Smooth muscle cell (in vitro differentiated cells): ENCODE measurements around the gene C3orf52. TPM values are rescaled to one million over a fixed set of nuclear protein-coding genes. Genes with fewer than 3 reads are reported as not detected.

Experiments used
- DNase-seq: peaks from one replicate; lab custom pipeline; 2025; ENCODE audit not compliant: unreplicated experiment; lab: John Stamatoyannopoulos, UW
- H2AFZ ChIP-seq: fragments of 200-600 bp; sonication (generic); 2 replicates; pipeline ENCODE4 v1.6.0; 2016; ENCODE audit warnings: antibody characterized with exemption, low read depth, mild to moderate bottlenecking
- H3F3A ChIP-seq: fragments of 200-600 bp; sonication (generic); 2 replicates; pipeline ENCODE4 v1.6.0; 2017; ENCODE audit warnings: antibody characterized with exemption, low read depth
- H3K27ac ChIP-seq: fragments of 200-600 bp; sonication (generic); 2 replicates; pipeline ENCODE4 v1.5.1; 2016; ENCODE audit warnings: low read depth, mild to moderate bottlenecking
- H3K27me3 ChIP-seq: fragments of 200-600 bp; sonication (generic); 2 replicates; pipeline ENCODE4 v1.6.1; 2016; ENCODE audit warnings: low read depth, mild to moderate bottlenecking
- H3K36me3 ChIP-seq: fragments of 200-600 bp; sonication (generic); 2 replicates; pipeline ENCODE4 v1.5.1; 2016; ENCODE audit warnings: low read depth
- H3K4me1 ChIP-seq: fragments of 200-600 bp; sonication (generic); 2 replicates; pipeline ENCODE4 v1.5.1; 2016; ENCODE audit warnings: low read depth
- H3K4me2 ChIP-seq: fragments of 200-600 bp; sonication (generic); 2 replicates; pipeline ENCODE4 v1.6.0; 2016; ENCODE audit warnings: mild to moderate bottlenecking
- H3K4me3 ChIP-seq: fragments of 200-600 bp; sonication (generic); 2 replicates; pipeline ENCODE4 v1.5.1; 2016; ENCODE audit warnings: mild to moderate bottlenecking
- H3K79me2 ChIP-seq: fragments of 200-600 bp; sonication (generic); 2 replicates; pipeline ENCODE4 v1.6.0; 2016; ENCODE audit warnings: low read depth, mild to moderate bottlenecking
- H3K9ac ChIP-seq: fragments of 200-600 bp; sonication (generic); 2 replicates; pipeline ENCODE4 v1.6.0; 2016; ENCODE audit warnings: low read depth
- H3K9me3 ChIP-seq: fragments of 200-600 bp; sonication (generic); replicated peaks from 2 replicates; pipeline ENCODE4 v1.5.1; 2016; ENCODE audit warnings: low read depth
- H4K20me1 ChIP-seq: fragments of 200-600 bp; sonication (generic); 2 replicates; pipeline ENCODE4 v1.6.0; 2016; ENCODE audit warnings: low read depth
- WGBS: methylation state at CpG from one replicate; pipeline ENCODE4 v1.1.7; 2016; ENCODE audit warnings: low lambda C conversion rate; 5-methylcytosine and 5-hydroxymethylcytosine counted together
- polyA plus RNA-seq: library from polyadenylated mRNA; unstranded; fragments of >200 nt; fragmentation: Nextera tagmentation; extraction: Ambion mirVana; gene quantifications from 2 replicates; pipeline ENCODE4 v1.2.1, GENCODE V29; 2016
- total RNA-seq: library from RNA; depleted of rRNA; stranded (reverse); fragments of >200 nt; gene quantifications from 2 replicates; pipeline ENCODE4 v1.2.3, GENCODE V29; 2014
- TF ChIP-seq, protein P1 (sequence below): fragments of 200-600 bp; sonication (generic); IDR thresholded peaks from 2 replicates; pipeline ENCODE4 v1.5.1; 2017; ENCODE audit warnings: borderline replicate concordance, mild to moderate bottlenecking, antibody characterized with exemption; ENCODE audit not compliant: insufficient read depth, poor library complexity, severe bottlenecking

The C3orf52 gene
- total and polyA plus RNA-seq, 2 experiments from 2014 or later: 4.0 to 10.2 TPM

DNA sequence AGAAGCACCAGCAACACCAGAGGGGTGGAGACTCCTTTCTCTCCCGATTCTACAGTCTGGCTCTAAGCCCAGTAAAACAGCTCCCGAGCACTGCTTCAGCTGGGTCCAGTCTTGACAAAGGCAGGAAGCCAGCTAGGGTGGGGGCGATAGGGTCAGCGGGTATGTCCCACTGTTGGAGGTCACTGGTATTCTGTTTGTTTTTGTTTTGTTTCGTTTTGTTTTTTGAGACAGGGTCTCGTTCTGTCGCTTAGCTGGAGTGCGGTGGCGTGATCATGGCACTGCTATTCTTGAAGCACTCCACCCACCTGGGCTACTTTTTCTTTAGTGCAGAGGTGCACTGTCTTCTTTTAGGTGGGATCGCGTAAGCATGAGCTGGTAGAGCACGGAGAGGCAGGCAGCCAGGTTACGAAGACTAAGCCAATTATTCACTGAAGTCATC, 30.6 kb downstream of the C3orf52 start:
- Histone ChIP-seq H3K4me2 (no peak overlapping the region), H3K27me3 (no peaks in the 10 kb centered on the region), H3K9ac (no peak overlapping the region), H3K4me3 (no peak overlapping the region), H3K79me2 (no peaks in the 10 kb centered on the region), H2AFZ (no peak overlapping the region), H4K20me1 (no peaks in the 10 kb centered on the region), H3K36me3 (no peaks in the 10 kb centered on the region), H3K27ac (no peak overlapping the region), H3K4me1 (peaks cover 16% of the 10 kb centered on the region), H3K9me3 (no peaks in the 10 kb centered on the region), H3F3A (no peaks in the 10 kb centered on the region)
- WGBS: 91% methylated on average over 13 of the region's 13 CpGs
- DNase-seq: no peak
- TF ChIP-seq, protein P1, sequence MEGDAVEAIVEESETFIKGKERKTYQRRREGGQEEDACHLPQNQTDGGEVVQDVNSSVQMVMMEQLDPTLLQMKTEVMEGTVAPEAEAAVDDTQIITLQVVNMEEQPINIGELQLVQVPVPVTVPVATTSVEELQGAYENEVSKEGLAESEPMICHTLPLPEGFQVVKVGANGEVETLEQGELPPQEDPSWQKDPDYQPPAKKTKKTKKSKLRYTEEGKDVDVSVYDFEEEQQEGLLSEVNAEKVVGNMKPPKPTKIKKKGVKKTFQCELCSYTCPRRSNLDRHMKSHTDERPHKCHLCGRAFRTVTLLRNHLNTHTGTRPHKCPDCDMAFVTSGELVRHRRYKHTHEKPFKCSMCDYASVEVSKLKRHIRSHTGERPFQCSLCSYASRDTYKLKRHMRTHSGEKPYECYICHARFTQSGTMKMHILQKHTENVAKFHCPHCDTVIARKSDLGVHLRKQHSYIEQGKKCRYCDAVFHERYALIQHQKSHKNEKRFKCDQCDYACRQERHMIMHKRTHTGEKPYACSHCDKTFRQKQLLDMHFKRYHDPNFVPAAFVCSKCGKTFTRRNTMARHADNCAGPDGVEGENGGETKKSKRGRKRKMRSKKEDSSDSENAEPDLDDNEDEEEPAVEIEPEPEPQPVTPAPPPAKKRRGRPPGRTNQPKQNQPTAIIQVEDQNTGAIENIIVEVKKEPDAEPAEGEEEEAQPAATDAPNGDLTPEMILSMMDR: no peak

DNA sequence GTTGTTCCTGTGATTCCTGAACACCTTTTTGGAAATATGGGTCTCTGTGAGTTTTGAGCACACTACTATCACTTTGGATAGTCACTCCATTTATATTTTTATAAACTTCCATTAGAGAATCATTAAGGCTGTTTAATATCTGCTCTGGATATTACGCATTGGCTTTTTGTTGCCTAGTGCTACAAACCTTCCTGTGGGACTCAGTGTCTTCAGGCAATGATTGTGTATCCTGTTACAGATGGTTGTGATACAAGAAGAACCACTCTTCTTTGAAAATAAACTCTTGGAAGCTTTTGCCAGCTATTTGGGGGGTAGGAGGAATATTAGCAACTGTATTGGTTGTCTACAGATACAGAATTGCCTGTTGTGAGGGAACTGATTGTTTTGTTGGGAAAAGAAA, 31.2 kb downstream of the C3orf52 start:
- H2AFZ ChIP-seq: no peak overlapping the region
- no peak for DNase-seq
- H3K79me2 ChIP-seq: no peaks in the 10 kb centered on the region
- no peak overlapping the region for H3K27ac ChIP-seq
- no peaks in the 10 kb centered on the region for H3K9me3 ChIP-seq
- TF ChIP-seq, protein P1: no peak
- no peaks in the 10 kb centered on the region for H3F3A ChIP-seq
- no peak overlapping the region for H3K4me3 ChIP-seq
- no peaks in the 10 kb centered on the region for H3K27me3 ChIP-seq
- peaks cover 16% of the 10 kb centered on the region for H3K4me1 ChIP-seq
- H3K9ac ChIP-seq: no peak overlapping the region
- no peaks in the 10 kb centered on the region for H3K36me3 ChIP-seq
- WGBS: 96% methylated on average over 1 of the region's 1 CpG
- H4K20me1 ChIP-seq: no peaks in the 10 kb centered on the region
- no peak overlapping the region for H3K4me2 ChIP-seq

DNA sequence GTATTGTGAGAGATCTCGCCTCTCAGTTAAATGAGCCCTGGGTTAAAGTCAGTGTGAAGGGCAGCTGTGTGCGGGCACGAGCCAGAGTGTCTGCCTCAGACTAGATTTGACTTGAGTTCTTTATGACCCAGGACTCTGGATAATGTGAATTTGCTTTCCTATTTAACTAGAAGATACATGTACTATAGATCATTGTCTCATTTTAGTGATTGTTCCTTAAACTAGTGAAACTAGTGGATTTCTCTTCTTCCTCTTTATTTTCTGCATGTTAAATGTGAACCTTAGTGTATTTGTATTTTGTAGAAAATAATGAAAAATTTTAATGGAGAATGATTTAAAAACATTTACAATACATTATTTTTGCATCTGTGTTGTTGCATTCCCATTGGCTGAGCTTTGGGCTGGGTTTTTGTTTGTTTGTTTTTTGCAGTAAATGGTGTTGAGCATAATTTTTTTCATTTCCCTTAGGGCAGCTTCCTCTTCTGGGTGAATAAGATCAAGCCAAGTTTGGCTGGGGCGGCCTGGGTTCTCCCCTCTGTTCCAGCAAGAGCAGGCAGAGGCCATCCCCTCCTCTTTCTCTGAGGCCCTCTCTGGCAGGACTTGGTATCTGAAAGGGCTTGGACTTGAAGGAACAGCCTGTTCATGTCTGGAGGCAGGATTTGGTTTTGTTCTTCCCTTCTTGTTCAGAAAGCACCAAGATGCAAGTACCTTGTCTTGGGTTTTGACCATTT, 31.8 kb downstream of the C3orf52 start:
- H2AFZ ChIP-seq: no peak overlapping the region
- TF ChIP-seq, protein P1: no peak
- no peaks in the 10 kb centered on the region for H3K79me2 ChIP-seq
- H4K20me1 ChIP-seq: no peaks in the 10 kb centered on the region
- H3K9me3 ChIP-seq: no peaks in the 10 kb centered on the region
- H3K4me2 ChIP-seq: no peak overlapping the region
- H3K4me1 ChIP-seq: peaks cover 16% of the 10 kb centered on the region
- no peaks in the 10 kb centered on the region for H3K27me3 ChIP-seq
- H3K36me3 ChIP-seq: no peaks in the 10 kb centered on the region
- H3K4me3 ChIP-seq: no peak overlapping the region
- 93% methylated on average over 4 of the region's 4 CpGs for WGBS
- DNase-seq: no peak
- no peak overlapping the region for H3K27ac ChIP-seq
- no peaks in the 10 kb centered on the region for H3F3A ChIP-seq
- no peak overlapping the region for H3K9ac ChIP-seq
